ENCODE measurements around the gene EFEMP1. TPM values are rescaled to one million over a fixed set of nuclear protein-coding genes. Genes with fewer than 3 reads are reported as not detected.

EFEMP1 gene
- total RNA-seq, 2 donors from 2014 or later: 46.3 to 109 TPM

DNA sequence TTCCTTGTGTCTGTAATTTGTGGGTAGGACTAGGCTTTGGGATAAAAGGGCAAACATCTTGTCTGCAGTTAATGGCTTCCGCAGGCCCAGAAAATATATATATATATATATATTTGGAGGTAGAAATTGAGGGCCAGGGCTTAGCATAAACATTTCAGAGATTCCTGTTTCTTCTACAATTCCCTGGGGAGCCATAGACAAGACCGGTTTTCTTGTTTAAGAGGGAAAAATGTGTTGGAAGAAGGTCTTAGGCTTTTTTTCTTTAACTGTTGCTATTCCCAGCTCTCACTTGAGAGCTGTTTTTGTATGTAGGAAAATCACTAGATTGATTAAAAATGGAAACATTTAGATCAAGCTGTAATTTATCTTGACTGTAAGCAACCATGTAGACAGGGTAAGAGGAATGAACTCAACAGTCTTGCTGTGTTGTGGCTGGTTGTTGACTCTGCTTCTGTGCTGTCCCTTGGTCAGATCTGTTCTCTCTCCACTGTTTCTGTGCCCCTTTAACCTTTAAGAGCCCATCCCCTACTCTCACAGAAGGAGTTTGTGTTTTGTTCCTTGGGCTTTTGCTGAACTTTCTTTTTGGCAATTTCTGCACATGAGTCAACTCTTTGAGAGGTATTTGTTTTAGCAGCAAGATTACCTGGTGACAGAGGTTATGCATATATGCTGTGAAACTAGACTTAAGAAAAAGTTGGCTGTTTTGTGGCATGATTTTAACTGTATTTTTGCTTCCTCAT, 58.3 kb downstream of the EFEMP1 start:
- intact Hi-C loops (cut with DNase I): no loop called here
- Histone ChIP-seq H3K27me3 (replicated peaks; ENCODE audit: insufficient read depth) (no peaks in the 10 kb centered on the region), H3K4me3 (no peak overlapping the region), H3K36me3 (no peaks in the 10 kb centered on the region), H3K4me1 (replicated peaks) (no peaks in the 10 kb centered on the region), H3K9me3 (no peaks in the 10 kb centered on the region), H3K27ac (no peak overlapping the region)
- TF ChIP-seq, protein P1, sequence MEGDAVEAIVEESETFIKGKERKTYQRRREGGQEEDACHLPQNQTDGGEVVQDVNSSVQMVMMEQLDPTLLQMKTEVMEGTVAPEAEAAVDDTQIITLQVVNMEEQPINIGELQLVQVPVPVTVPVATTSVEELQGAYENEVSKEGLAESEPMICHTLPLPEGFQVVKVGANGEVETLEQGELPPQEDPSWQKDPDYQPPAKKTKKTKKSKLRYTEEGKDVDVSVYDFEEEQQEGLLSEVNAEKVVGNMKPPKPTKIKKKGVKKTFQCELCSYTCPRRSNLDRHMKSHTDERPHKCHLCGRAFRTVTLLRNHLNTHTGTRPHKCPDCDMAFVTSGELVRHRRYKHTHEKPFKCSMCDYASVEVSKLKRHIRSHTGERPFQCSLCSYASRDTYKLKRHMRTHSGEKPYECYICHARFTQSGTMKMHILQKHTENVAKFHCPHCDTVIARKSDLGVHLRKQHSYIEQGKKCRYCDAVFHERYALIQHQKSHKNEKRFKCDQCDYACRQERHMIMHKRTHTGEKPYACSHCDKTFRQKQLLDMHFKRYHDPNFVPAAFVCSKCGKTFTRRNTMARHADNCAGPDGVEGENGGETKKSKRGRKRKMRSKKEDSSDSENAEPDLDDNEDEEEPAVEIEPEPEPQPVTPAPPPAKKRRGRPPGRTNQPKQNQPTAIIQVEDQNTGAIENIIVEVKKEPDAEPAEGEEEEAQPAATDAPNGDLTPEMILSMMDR (IDR thresholded peaks at IDR 0.05): no peak
- no peak for TF ChIP-seq POLR2AphosphoS5 (IDR thresholded peaks at IDR 0.05)
- no peak for TF ChIP-seq POLR2A (IDR thresholded peaks at IDR 0.05)
- 71% methylated on average over 2 of the region's 2 CpGs for WGBS
- no peak for DNase-seq (ENCODE audit: low spot score)

DNA sequence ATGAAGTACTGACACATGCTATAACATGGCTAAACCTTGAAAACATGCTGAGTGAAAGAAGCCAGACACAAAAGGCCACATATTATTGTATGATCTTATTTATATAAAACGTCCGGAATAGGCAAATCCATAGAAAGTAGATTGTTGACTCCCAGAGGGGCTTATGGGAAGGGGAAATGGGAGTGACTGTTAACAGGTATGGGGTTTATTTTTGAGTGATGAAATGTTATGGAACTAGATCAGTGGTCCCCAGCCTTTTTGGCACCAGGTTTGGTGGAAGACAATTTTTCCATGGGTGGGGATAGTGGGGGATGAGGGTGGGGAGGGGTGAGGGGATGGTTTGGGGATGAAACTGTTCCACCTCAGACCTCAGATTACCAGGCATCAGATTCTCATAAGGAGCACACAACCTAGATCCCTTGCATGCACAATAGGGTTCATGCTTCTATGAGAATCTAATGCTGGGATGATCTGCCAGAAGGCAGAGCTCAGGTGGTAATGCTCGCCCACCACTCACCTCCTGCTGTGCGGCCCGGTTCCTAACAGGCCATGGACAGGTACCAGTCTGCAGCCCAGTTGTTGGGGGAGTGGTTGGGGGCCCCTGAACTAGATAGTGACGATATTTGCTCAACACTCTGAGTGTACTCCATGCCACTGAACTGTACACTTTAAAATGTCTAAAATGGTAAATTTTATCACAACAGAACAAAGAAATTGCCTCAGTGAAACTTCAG, 59.1 kb downstream of the EFEMP1 start:
- Histone ChIP-seq H3K4me3 (no peak overlapping the region), H3K36me3 (no peaks in the 10 kb centered on the region), H3K4me1 (replicated peaks) (no peaks in the 10 kb centered on the region), H3K27me3 (replicated peaks; ENCODE audit: insufficient read depth) (no peaks in the 10 kb centered on the region), H3K27ac (no peak overlapping the region), H3K9me3 (no peaks in the 10 kb centered on the region)
- no peak for TF ChIP-seq POLR2AphosphoS5 (IDR thresholded peaks at IDR 0.05)
- no peak for TF ChIP-seq POLR2A (IDR thresholded peaks at IDR 0.05)
- TF ChIP-seq, protein P1 (IDR thresholded peaks at IDR 0.05): no peak
- no peak for DNase-seq (ENCODE audit: low spot score)
- 93% methylated on average over 6 of the region's 6 CpGs for WGBS
- intact Hi-C loops (cut with DNase I): no loop called here

GRCh38 chr2:55862673-55863390, 60.8 kb downstream of the EFEMP1 start:
- H3K4me1 ChIP-seq (replicated peaks): no peaks in the 10 kb centered on the region
- TF ChIP-seq, protein P1 (IDR thresholded peaks at IDR 0.05): no peak
- TF ChIP-seq POLR2AphosphoS5 (IDR thresholded peaks at IDR 0.05) (no peak), POLR2A (IDR thresholded peaks at IDR 0.05) (no peak)
- no peak for DNase-seq (ENCODE audit: low spot score)
- H3K4me3 ChIP-seq: no peak overlapping the region
- no peaks in the 10 kb centered on the region for H3K36me3 ChIP-seq
- H3K27ac ChIP-seq: no peak overlapping the region
- H3K27me3 ChIP-seq (replicated peaks; ENCODE audit: insufficient read depth): no peaks in the 10 kb centered on the region
- H3K9me3 ChIP-seq: no peaks in the 10 kb centered on the region
- 92% methylated on average over 7 of the region's 7 CpGs for WGBS
- intact Hi-C loops (cut with DNase I): no loop called here

GRCh38 chr2:55862246-55862645, 61.3 kb downstream of the EFEMP1 start:
- Histone ChIP-seq H3K27me3 (replicated peaks; ENCODE audit: insufficient read depth) (no peaks in the 10 kb centered on the region), H3K4me1 (replicated peaks) (no peaks in the 10 kb centered on the region), H3K4me3 (no peak overlapping the region), H3K36me3 (no peaks in the 10 kb centered on the region), H3K27ac (no peak overlapping the region), H3K9me3 (no peaks in the 10 kb centered on the region)
- no peak for DNase-seq (ENCODE audit: low spot score)
- WGBS: 92% methylated on average over 3 of the region's 3 CpGs
- intact Hi-C loops (cut with DNase I): no loop called here
- TF ChIP-seq, protein P1 (IDR thresholded peaks at IDR 0.05): no peak
- TF ChIP-seq POLR2A (IDR thresholded peaks at IDR 0.05): no peak
- TF ChIP-seq POLR2AphosphoS5 (IDR thresholded peaks at IDR 0.05): no peak

All from prostate gland (tissue), 2 donors.